ENCODE results near the gene USO1. TPM values are rescaled to one million over a fixed set of nuclear protein-coding genes. Genes with fewer than 3 reads are reported as not detected.
"Not testable (repeated sequence)": the region's sequence is repeated elsewhere in the genome, so short reads cannot be mapped to it uniquely, and the experiment has no call there.

Gene USO1
- total RNA-seq, 1 donor from 2014 or later, result 55.4 TPM

- no peaks in the 10 kb centered on the region for H3K9me3 Mint-ChIP-seq
- no peak for TF ChIP-seq CTCF (conservative IDR thresholded peaks at IDR 0.05)
- peaks cover 4% of the 10 kb centered on the region for H3K36me3 Mint-ChIP-seq
- DNase-seq (ENCODE audit: extremely low spot score, unreplicated experiment), result peak; percentile 81
- H3K27me3 Mint-ChIP-seq, result no peaks in the 10 kb centered on the region
- peak overlapping the region; percentile 100 for H3K4me3 Mint-ChIP-seq
- peak overlapping the region; percentile 100 for H3K27ac Mint-ChIP-seq
- H3K4me1 Mint-ChIP-seq (ENCODE audit: unreplicated experiment), result peaks cover 39% of the 10 kb centered on the region
These were observed 719 bp downstream of the USO1 start for GRCh38 chr4:75724867-75725724.

- peak overlapping the region; percentile 100 for H3K27ac Mint-ChIP-seq
- DNase-seq (ENCODE audit: extremely low spot score, unreplicated experiment); H3K36me3 Mint-ChIP-seq; H3K9me3 Mint-ChIP-seq; H3K27me3 Mint-ChIP-seq: not testable (repeated sequence)
- H3K4me1 Mint-ChIP-seq (ENCODE audit: unreplicated experiment), result peaks cover 39% of the 10 kb centered on the region
- H3K4me3 Mint-ChIP-seq, result peak overlapping the region; percentile 100
These were observed 1.7 kb downstream of the USO1 start for GRCh38 chr4:75725942-75726538.

- DNase-seq (ENCODE audit: extremely low spot score, unreplicated experiment), result no peak
- Mint-ChIP-seq H3K27me3 (no peaks in the 10 kb centered on the region), H3K36me3 (peaks cover 4% of the 10 kb centered on the region), H3K4me3 (peak overlapping the region; percentile 76), H3K9me3 (no peaks in the 10 kb centered on the region), H3K4me1 (ENCODE audit: unreplicated experiment) (peaks cover 39% of the 10 kb centered on the region), H3K27ac (peak overlapping the region; percentile 24)
- TF ChIP-seq CTCF (conservative IDR thresholded peaks at IDR 0.05), result no peak
These were observed 2.2 kb downstream of the USO1 start for GRCh38 chr4:75726577-75726976.

GRCh38 chr4:75727073-75727472 lies 2.7 kb downstream of the USO1 start:
- DNase-seq (ENCODE audit: extremely low spot score, unreplicated experiment), result no peak
- no peaks in the 10 kb centered on the region for H3K9me3 Mint-ChIP-seq
- peaks cover 4% of the 10 kb centered on the region for H3K36me3 Mint-ChIP-seq
- peak overlapping the region; percentile 76 for H3K4me3 Mint-ChIP-seq
- H3K27me3 Mint-ChIP-seq, result no peaks in the 10 kb centered on the region
- no peak for TF ChIP-seq CTCF (conservative IDR thresholded peaks at IDR 0.05)
- H3K4me1 Mint-ChIP-seq (ENCODE audit: unreplicated experiment), result peaks cover 35% of the 10 kb centered on the region
- H3K27ac Mint-ChIP-seq, result peak overlapping the region; percentile 24

- H3K4me3 Mint-ChIP-seq, result no peak overlapping the region
- peaks cover 4% of the 10 kb centered on the region for H3K9me3 Mint-ChIP-seq
- H3K4me1 Mint-ChIP-seq (ENCODE audit: unreplicated experiment), result peaks cover 20% of the 10 kb centered on the region
- DNase-seq (ENCODE audit: extremely low spot score, unreplicated experiment), result no peak
- H3K27ac Mint-ChIP-seq, result no peak overlapping the region
- peaks cover 15% of the 10 kb centered on the region for H3K36me3 Mint-ChIP-seq
- no peaks in the 10 kb centered on the region for H3K27me3 Mint-ChIP-seq
- TF ChIP-seq CTCF (conservative IDR thresholded peaks at IDR 0.05), result no peak
These were observed 5.5 kb downstream of the USO1 start for GRCh38 chr4:75729836-75730235.

GRCh38 chr4:75733369-75733768 lies 9.0 kb downstream of the USO1 start:
- Mint-ChIP-seq H3K9me3 (peaks cover 4% of the 10 kb centered on the region), H3K27me3 (no peaks in the 10 kb centered on the region), H3K4me3 (no peak overlapping the region), H3K27ac (no peak overlapping the region), H3K4me1 (ENCODE audit: unreplicated experiment) (no peaks in the 10 kb centered on the region), H3K36me3 (peaks cover 25% of the 10 kb centered on the region)
- DNase-seq (ENCODE audit: extremely low spot score, unreplicated experiment), result no peak
- TF ChIP-seq CTCF (conservative IDR thresholded peaks at IDR 0.05), result no peak

All from type B pancreatic cell (in vitro differentiated cells).